GM23338 (cell line): ENCODE data around the gene ABHD18.

ENCODE experiments used
- CREB1 ChIP-seq: fragments of 250-450 bp; sonication (Bioruptor Pico); IDR thresholded peaks from 2 replicates; pipeline ENCODE4 v1.5.0; 2020; ENCODE audit warnings: low read depth, mild to moderate bottlenecking, moderate library complexity
- CTCF ChIP-seq, 2 experiments: fragments of 200-600 bp in 1 of 2; sonication (generic) in 1 of 2; conservative IDR thresholded peaks; 2 replicates each; pipeline versions ENCODE4 v1.5.1 to v1.6.1; 2016 to 2017; ENCODE audit warnings: antibody characterized with exemption in 2 of 2, low read depth in 2 of 2, mild to moderate bottlenecking in 2 of 2, moderate library complexity in 1 of 2
- EZH2 ChIP-seq: fragments of 200-600 bp; sonication (generic); IDR thresholded peaks from one replicate; pipeline ENCODE4 v1.8.0; 2017; ENCODE audit warnings: antibody characterized with exemption, mild to moderate bottlenecking, low read depth; ENCODE audit not compliant: unreplicated experiment
- JUNB ChIP-seq: IDR thresholded peaks from one replicate; pipeline ENCODE4 v1.6.1; 2016; ENCODE audit warnings: antibody characterized with exemption; ENCODE audit not compliant: unreplicated experiment
- POLR2AphosphoS5 ChIP-seq: IDR thresholded peaks from 2 replicates; pipeline ENCODE4 v1.6.1; 2016; ENCODE audit warnings: antibody characterized with exemption, low read depth
- REST ChIP-seq: IDR thresholded peaks from one replicate; pipeline ENCODE4 v1.6.1; 2018; ENCODE audit warnings: antibody characterized with exemption; ENCODE audit not compliant: unreplicated experiment
- ZNF114 ChIP-seq: fragments of 250-450 bp; sonication (Bioruptor Pico); IDR thresholded peaks from 2 replicates; pipeline ENCODE4 v1.5.0; 2020; ENCODE audit warnings: mild to moderate bottlenecking, moderate library complexity

- TF ChIP-seq CTCF (conservative IDR thresholded peaks at IDR 0.05; ENCODE audit: low read depth in 2 of 2): no peak
- no peak for TF ChIP-seq JUNB
- no peak for TF ChIP-seq EZH2
- no peak for TF ChIP-seq ZNF114 (CRISPR knock-in tag)
- TF ChIP-seq REST: no peak
- no peak for TF ChIP-seq POLR2AphosphoS5
- no peak for TF ChIP-seq CREB1 (CRISPR knock-in tag)
Observed at GRCh38 chr4:127916512-127916911, 48.7 kb upstream of the ABHD18 start.
